DMS79 (cell line): ENCODE data around the gene NEO1.

Source experiments
- DNase-seq: peaks from one replicate; lab custom pipeline; 2025; lab: John Stamatoyannopoulos, UW

The NEO1 gene

GRCh38 chr15:73329501-73330200 is 277.4 kb downstream of the NEO1 start:
- no peak for DNase-seq

DNA sequence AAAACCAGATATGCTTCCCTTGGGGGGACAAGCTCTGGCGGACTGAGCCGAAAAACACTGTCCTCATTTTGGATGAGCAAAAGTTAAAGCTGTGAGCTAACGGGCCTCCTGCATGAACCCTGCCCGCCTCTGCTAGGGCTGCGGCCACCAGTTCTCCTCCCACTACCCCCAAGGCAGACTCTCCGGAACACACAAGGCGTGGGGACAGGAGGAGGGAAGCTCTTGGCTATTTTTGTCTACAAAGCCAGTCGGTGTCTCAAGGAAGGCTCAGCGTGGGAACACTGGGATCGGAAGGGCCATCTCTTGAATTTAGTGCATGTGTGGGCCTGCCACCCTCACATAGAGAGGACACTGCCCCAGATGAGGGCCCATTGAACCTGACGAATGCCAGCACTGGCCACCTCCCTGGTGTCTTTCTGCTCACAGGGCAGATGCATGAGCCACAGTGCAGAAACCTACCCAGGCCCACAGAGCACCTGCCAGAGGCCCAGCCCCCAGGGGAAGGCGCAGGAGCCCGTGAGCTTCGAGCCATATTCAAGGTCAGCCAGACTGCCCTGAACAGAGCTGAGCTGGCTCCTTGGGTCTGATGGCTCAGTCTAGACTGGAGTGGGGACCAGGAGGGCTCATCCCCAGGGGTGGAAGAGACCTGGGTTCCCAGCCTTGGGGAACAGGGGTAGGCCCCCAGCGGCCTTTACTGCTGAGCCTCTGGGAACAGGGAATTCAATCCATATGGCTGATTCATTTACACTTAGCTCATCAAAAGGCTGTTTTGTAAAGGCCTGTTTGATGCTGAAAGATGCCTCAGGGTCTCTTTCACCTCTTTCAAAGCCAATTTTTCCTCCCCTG is 278.2 kb downstream of the NEO1 start:
- no peak for DNase-seq

DNA sequence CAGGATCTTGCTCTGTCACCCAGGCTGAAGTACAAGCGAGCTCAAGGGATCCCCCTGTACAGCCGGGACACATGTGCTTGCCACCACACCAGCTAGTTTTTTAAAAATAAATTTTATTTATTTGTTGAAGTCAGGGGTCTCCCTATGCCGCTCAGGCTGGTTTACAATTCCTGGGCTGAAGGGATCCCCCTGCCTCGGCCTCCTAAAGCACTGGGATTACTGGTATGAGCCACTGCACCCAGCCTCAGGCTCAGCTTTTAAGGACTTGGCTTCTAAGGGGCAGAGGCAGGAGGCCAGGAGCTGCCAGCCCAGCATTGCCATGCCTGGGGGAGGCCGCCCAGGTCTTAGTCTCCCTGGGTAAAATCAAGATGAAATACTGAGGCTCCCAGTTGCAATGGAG is 279.2 kb downstream of the NEO1 start:
- DNase-seq: no peak

DNA sequence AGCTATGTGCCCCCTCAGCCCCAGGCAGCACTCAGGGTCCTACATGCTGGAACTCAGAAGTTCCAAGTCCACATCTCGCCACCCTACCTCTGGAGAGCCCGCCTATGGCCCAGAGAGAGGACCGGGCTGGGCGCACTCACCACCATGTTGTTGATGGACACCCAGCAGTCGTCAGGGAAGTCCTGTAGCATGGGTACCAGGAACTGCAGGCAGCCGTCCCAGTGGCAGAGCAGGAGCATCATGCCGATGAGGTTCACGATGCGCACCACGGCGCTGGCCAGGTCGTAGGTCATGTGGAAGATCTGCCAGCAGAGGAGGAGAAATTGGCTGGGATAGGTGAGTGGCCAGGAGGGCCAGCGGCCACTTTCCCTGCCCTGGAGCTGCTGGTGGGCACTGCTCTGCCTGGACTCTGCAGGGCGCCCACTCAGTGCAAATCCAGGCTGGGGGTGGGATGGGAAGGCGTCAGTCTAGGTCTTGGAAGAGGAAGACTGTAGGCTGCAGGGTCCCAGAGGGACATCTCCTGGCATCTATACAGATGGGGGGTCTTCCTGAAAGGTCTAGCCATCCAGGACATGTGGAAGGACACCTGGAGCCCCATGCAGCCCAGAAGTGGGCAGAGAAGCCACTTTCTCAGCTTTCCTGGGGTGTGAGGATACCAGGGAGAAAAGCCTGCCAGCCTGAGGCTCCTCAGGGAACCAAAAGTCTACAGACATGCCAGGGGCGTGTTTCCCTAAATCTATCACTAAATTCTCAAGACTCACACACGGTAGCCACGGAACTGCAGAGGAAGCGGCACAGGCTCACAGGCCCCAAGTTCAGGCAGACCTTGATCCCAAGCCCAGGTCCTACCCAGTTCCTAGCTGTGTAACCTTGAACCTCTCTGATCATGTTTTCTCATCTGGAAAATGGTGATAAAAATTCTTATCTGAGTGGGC is 280.0 kb downstream of the NEO1 start:
- DNase-seq: no peak

DNA sequence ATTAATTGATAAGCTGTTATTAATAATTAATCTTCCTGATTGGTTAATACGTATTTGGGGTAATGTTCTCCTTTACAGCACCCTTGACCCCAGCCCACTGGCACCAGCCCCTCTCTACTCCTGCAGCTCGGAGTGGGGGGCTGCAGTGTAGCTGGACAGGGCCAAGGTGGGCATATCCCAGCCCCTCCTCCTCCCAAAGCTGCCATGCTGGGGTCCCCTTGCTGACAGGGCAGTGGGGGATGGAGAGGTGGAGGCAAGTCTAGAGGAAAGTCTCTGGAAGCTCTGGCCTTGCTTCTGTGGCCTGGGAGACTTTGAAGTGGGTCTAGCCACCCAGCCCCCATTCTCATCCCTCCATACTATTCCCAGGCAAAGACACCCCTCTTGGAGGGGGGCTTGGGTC is 280.7 kb downstream of the NEO1 start:
- DNase-seq: no peak

GRCh38 chr15:73334086-73334485 is 281.8 kb downstream of the NEO1 start:
- DNase-seq: no peak

- no peak for DNase-seq
Measured at GRCh38 chr15:73335026-73335425, 282.8 kb downstream of the NEO1 start.

DNA sequence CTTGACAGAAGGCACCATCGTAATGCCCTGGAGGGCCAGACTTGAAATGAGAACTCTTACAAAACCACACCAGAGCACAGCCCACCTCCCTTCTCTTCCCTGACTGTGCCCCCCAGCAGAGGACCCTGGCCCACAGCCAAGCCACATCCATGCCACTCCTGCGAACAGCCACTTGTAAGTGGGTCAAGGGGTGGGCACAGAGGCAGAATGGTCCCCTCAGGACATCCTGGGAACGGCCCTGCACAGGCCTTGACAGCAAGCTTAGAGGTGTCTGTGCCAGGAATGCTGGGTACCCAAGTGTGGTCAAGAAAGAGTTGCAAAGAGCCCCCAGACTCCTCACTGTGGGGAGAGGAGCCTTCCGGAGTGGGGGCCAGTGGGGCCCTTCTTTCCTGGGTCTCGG is 283.2 kb downstream of the NEO1 start:
- DNase-seq: no peak

GRCh38 chr15:73336756-73337155 is 284.5 kb downstream of the NEO1 start:
- no peak for DNase-seq

DNA sequence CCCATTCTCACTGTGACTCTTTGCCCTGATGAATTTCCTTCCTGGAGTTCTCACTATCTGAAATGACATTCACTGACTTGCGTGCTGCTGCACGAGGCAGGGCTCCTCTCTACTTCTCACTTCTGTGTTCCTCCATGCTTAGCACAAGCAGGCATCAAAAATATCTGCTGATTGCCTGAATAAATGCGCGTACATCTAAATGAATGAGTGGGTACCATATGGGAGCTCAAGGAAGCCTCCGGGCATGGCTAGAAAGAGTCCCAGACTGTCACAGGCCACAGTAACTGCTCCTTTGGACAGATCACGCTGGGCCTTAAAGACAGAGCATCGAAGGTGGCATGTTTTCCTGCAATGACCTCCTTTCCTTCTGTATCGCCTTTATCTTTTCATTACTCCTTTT is 284.9 kb downstream of the NEO1 start:
- no peak for DNase-seq

- no peak for DNase-seq
Measured at GRCh38 chr15:73338058-73338457, 285.8 kb downstream of the NEO1 start.

DNA sequence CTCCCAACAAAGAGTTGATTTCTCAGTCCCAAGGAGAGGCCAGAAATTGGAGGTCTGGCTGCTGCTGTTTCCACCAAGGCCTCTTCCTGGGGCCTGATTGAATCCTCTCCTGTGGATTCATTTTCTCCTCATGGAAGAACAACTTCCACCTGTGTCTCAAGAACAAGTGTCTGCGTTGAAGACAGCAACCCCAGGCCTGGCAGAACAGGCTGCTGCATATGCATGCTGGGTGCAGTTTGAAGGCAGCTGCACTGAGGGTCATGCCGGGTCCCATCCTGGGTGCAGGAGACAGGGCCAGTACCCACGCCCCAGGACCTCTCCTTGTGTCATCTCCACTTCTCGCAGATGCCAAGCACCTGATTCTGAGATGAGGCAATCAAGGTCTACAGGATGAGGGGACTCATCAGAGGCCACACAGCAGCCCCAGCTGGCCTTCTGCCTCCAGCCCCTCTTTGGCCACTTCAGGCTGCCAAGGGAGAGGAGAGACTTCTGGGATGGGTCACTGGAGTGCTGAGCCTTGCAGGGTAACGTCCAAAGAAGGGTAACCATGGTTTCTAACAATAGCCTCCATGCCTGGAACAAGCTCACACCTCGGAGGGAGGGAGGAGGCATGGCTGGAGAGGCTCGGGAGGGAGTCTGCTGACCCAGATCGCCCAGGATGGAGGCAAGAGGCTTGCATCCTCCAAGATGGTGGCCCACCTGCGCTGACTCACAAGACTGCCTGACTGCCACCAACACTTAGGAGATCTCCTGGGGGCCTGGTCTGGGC is 286.5 kb downstream of the NEO1 start:
- DNase-seq: no peak

GRCh38 chr15:73340502-73341192 is 288.4 kb downstream of the NEO1 start:
- no peak for DNase-seq

DNA sequence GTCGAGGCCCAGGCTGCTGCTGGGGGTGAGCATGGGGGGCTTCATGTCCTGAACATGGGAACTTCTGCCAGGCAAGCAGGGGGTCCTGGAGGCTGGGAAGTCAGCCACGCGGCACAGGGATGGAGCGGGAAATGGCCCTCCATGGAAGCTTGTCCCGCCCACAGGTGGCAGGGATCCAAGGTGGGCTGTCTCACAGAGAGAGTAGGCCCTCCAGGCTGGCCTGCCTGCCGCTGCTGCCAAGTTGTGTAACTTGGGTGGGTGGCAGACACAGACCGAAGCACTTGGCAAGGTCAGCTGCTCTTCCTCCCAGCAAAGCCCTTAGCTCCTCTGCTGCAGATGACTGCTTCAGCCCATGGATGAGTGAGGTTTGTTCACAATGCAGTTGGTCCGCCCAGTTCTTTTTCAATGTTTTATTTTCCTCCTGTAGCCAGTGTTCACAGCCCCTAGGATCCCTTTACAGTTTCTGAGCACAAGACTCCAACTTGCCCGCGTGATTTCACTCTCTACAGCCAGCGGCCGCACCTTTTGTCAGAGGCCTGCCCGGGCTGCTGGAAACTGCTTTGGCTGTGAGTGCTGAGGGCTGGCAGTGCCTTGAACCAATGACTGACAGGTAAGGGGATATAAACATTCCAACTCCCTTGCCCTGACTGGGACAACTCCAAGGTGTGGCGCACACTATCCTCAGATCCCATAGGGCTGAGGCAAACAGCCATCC is 289.8 kb downstream of the NEO1 start:
- peak; percentile 43 for DNase-seq

DNA sequence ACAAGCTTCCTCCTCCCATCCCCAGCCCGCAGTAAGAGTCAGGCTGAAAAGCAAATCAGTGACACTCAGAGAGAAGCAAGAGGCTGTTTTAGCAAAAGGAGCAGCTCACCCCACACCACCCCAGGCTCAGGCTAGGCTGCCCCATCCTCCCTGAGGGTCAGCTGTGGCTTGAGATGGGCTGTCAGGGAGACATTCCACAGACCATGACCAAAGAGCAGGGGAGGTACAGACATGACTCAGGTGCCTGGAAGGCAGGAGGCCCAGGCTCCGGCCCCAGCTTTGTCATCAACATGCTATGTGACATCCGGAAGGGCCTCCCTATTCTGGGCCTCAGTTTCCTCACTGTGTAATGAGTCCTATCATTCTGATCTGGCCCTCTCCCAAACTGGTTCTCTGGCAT is 291.8 kb downstream of the NEO1 start:
- no peak for DNase-seq

DNA sequence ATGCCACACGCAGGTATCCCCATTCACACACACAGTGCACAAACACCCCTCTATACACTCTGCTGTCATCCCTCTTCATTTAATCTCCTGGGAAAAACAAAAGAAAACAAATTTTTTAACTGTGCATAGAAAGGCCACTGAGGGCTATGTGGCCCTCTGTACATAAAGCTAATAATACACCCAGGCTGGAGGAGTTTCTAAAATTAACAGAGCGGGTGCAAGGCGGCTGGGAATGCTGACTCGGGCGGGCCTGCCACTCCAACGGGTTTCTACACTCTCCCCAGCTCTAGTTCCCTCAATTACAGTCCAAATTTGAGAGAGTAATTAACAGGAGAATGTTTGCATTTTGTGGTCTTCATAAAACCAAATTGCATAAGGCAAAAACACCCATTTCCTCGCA is 293.4 kb downstream of the NEO1 start:
- no peak for DNase-seq

- DNase-seq: no peak
Measured at GRCh38 chr15:73346735-73347312, 294.6 kb downstream of the NEO1 start.

GRCh38 chr15:73349191-73349590 is 296.9 kb downstream of the NEO1 start:
- DNase-seq: no peak

DNA sequence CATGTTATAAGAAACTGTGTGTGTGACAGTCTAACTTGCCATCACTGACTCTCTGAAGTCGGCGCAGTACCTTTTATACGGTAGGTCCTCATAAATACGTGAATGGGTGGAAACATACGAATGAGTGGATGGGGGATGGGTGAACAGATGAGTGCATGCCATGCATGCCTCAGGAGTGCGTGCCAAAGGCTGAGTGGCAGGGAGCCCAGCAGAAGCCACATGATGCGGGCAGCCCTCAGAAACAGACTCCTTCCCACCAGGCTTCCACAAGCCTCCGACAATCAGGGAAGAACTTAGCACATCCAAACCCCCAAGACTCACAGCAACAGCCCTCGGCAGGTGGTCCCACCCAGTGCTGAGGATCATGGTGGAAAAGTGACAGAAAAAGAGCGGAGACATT is 299.8 kb downstream of the NEO1 start:
- no peak for DNase-seq

DNA sequence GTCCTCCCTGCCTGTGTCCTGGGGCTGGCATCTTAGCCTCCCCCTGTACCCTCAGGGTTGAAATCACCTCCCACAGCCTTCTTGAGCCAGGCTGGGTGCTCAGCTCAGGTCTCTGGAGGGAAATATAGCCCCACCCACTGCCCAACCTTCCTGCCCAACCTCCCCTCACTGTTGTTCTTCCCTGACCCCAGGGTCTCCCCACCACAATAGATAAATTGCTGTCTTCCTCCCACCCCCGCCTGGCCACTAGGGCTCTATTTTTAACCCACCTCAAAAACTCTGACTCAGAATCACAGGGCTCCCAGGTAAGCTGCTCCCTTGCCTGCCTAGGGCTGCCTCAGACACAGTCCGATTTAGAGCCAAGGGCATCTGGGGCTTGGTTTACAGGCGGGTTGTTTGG is 301.5 kb downstream of the NEO1 start:
- DNase-seq: no peak
